Ovary (tissue), 9 donors: ENCODE results near the gene DHRS7B. TPM values are rescaled to one million over a fixed set of nuclear protein-coding genes. Genes with fewer than 3 reads are reported as not detected.

Source experiments
- DNase-seq, 5 donors: peaks; one replicate each; pipeline ENCODE4 v3.0.0-alpha.2; 2019 to 2020
- H3K27ac ChIP-seq, 2 donors: fragments of 200-600 bp; one replicate each; pipeline versions ENCODE4 v1.5.1 to v1.8.0; 2019 to 2022
- H3K27me3 ChIP-seq: fragments of 200-600 bp; one replicate; pipeline ENCODE4 v1.8.0; 2022
- H3K36me3 ChIP-seq: fragments of 200-600 bp; sonication (generic); one replicate; pipeline ENCODE4 v1.5.1; 2019
- H3K4me1 ChIP-seq: one replicate; pipeline ENCODE4 v1.8.1; 2013; ENCODE audit warnings: mild to moderate bottlenecking, moderate library complexity; ENCODE audit not compliant: insufficient read depth
- H3K4me3 ChIP-seq: fragments of 200-600 bp; sonication (generic); one replicate; pipeline ENCODE4 v1.5.1; 2017
- H3K9me3 ChIP-seq, 2 donors: fragments of 200-600 bp in 1 of 2; sonication (generic) in 1 of 2; one replicate each; pipeline versions ENCODE4 v1.5.1 to v1.8.1; 2013 to 2019; ENCODE audit warnings: mild to moderate bottlenecking in 1 of 2, moderate library complexity in 1 of 2
- EP300 ChIP-seq: sonication (generic); formaldehyde crosslinking; IDR thresholded peaks from one replicate; pipeline ENCODE4 v1.6.1; 2017; ENCODE audit warnings: antibody characterized with exemption
- POLR2A ChIP-seq: fragments of 450-650 bp; IDR thresholded peaks from one replicate; pipeline ENCODE4 v1.6.1; 2017; ENCODE audit warnings: antibody characterized with exemption, mild to moderate bottlenecking, moderate library complexity
- WGBS, 3 donors: extraction: QIAGEN DNeasy Blood & Tissue Kit in 1 of 3; methylation state at CpG; one replicate each; pipeline versions ENCODE4 v1.1.5 to v1.1.7; 2013 to 2017; 5-methylcytosine and 5-hydroxymethylcytosine counted together
- intact Hi-C, 4 donors: fragments of 100-400 bp; cut with DNase I; formaldehyde crosslinking; loops; one replicate each; pipeline versions ENCODE4 v1.11.0 to v1.15.1; 2022 to 2023
- polyA plus RNA-seq, 2 donors: library from polyadenylated mRNA; stranded (reverse); fragments of 200-250 nt in 1 of 2; fragments of 350-450 nt in 1 of 2; fragmentation: Illumina TruSeq in 1 of 2; extraction: RNeasy Lipid Tissue Mini Kit (QIAGEN cat#74804) in 1 of 2; gene quantifications; one replicate each; pipeline ENCODE4 v1.2.3, GENCODE V29; 2013 to 2014
- total RNA-seq, 7 donors: library from RNA; depleted of rRNA in 2 of 7; stranded (reverse); fragments of >200 nt in 2 of 7; fragmentation: NEBNext Ultra II Directional in 3 of 7; extraction: Animal tissue kit (Norgen Biotek cat#: 25700) in 3 of 7; gene quantifications; one replicate each; pipeline versions ENCODE4 v1.1.0 to v1.2.4, GENCODE V29; 2016 to 2023
- TF ChIP-seq, protein P1 (sequence below), 3 donors: fragments of 450-650 bp in 2 of 3; fragments of 200-600 bp in 1 of 3; IDR thresholded peaks; one replicate each; pipeline versions ENCODE4 v1.5.1 to v1.8.0; 2016 to 2022; ENCODE audit warnings: antibody characterized with exemption in 3 of 3, mild to moderate bottlenecking in 1 of 3
- donor health status: DM: no; HTN: no; CAD: no; lungs with moderate emphysema.
- donor health status: DM: no; HTN: no; CAD: no.
- donor health status: Bipolar disorder and iron deficiency.
- donor health status: DM: yes; HTN: yes; CAD: no.
- donor health status: DM: no; HTN: no; CAD: no.
- donor health status: DM: yes; HTN: yes; CAD: no.

Gene DHRS7B
- total and polyA plus RNA-seq, 9 donors = 10.7 to 28.3 (median 17.4) TPM

- Histone ChIP-seq H3K36me3 (no peaks in the 10 kb centered on the region), H3K4me3 (no peak overlapping the region), H3K9me3 (no peaks in the 10 kb centered on the region), H3K27me3 (no peaks in the 10 kb centered on the region), H3K27ac (no peak overlapping the region), H3K4me1 (peaks cover 12% of the 10 kb centered on the region)
- DNase-seq = no peak
- WGBS, 3 donors = 77 to 88% (median 81%) methylated on average over 5 of the region's 5 CpGs
- intact Hi-C loops = no loop called here
- TF ChIP-seq EP300 = no peak
- no peak for TF ChIP-seq POLR2A
- TF ChIP-seq, protein P1, sequence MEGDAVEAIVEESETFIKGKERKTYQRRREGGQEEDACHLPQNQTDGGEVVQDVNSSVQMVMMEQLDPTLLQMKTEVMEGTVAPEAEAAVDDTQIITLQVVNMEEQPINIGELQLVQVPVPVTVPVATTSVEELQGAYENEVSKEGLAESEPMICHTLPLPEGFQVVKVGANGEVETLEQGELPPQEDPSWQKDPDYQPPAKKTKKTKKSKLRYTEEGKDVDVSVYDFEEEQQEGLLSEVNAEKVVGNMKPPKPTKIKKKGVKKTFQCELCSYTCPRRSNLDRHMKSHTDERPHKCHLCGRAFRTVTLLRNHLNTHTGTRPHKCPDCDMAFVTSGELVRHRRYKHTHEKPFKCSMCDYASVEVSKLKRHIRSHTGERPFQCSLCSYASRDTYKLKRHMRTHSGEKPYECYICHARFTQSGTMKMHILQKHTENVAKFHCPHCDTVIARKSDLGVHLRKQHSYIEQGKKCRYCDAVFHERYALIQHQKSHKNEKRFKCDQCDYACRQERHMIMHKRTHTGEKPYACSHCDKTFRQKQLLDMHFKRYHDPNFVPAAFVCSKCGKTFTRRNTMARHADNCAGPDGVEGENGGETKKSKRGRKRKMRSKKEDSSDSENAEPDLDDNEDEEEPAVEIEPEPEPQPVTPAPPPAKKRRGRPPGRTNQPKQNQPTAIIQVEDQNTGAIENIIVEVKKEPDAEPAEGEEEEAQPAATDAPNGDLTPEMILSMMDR (IDR thresholded peaks at IDR 0.05) = no peak
Observed at GRCh38 chr17:21164620-21165019, 37.9 kb downstream of the DHRS7B start.

DNA sequence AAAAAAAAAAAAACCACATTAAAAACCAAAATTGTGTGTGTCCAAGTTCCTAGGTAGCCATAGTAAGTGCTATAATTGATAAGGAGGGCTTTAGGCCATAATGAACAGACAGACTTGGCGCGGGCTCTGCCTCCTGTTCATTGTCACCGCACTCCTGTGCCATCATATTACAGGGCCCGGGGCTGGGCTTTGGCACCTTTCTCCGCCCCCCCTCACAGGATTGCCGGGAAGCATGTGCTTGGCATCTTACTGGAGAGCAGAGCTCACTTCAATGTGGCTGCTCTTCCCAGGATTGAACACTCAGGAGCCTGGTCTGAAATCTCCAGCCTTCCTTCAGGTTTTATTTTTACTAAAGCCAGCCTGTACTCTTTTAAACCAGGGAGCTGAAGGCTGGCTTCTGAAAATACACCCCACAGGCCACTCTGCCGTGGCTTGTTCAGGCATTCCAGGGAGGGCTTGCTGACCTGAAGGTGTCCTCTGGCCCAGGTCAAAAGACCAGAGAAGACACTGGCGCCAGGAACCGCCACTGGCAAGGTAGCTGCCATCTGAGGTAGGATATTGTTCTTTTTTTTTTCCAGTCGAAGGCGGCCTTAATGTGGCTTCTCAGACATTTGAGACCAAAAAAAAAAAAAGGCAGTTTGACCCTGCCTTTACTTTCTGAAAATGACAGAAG, 39.3 kb downstream of the DHRS7B start:
- Histone ChIP-seq H3K9me3 (no peaks in the 10 kb centered on the region), H3K4me3 (no peak overlapping the region), H3K27me3 (no peaks in the 10 kb centered on the region), H3K4me1 (peaks cover 10% of the 10 kb centered on the region), H3K27ac (peak overlapping the region; percentile 65 to 74), H3K36me3 (no peaks in the 10 kb centered on the region)
- TF ChIP-seq, protein P1 (IDR thresholded peaks at IDR 0.05) = no peak
- TF ChIP-seq EP300 (no peak), POLR2A (no peak)
- DNase-seq = peak in 2 of 5 donors; percentile 31 to 34
- intact Hi-C loops = no loop called here
- WGBS, 3 donors = 48 to 55% (median 53%) methylated on average over 11 of the region's 11 CpGs

- no peak for DNase-seq
- H3K4me1 ChIP-seq = peaks cover 7% of the 10 kb centered on the region
- no peaks in the 10 kb centered on the region for H3K27me3 ChIP-seq
- no peaks in the 10 kb centered on the region for H3K9me3 ChIP-seq
- peak overlapping the region; percentile 65 to 74 for H3K27ac ChIP-seq
- no peaks in the 10 kb centered on the region for H3K36me3 ChIP-seq
- no peak overlapping the region for H3K4me3 ChIP-seq
- WGBS, 3 donors = 8 to 14% (median 12%) methylated on average over 5 of the region's 5 CpGs
- intact Hi-C loops = no loop called here
- TF ChIP-seq POLR2A (no peak), EP300 (no peak)
- TF ChIP-seq, protein P1 (IDR thresholded peaks at IDR 0.05) = no peak
Observed at GRCh38 chr17:21166595-21167210, 39.9 kb downstream of the DHRS7B start.

- WGBS, 3 donors = 47 to 56% (median 52%) methylated on average over 5 of the region's 5 CpGs
- Histone ChIP-seq H3K27ac (no peak overlapping the region), H3K4me3 (no peak overlapping the region), H3K27me3 (no peaks in the 10 kb centered on the region), H3K36me3 (no peaks in the 10 kb centered on the region), H3K4me1 (peaks cover 7% of the 10 kb centered on the region), H3K9me3 (no peaks in the 10 kb centered on the region)
- no peak for DNase-seq
- intact Hi-C loops = no loop called here
- TF ChIP-seq, protein P1 (IDR thresholded peaks at IDR 0.05) = no peak
- no peak for TF ChIP-seq EP300
- TF ChIP-seq POLR2A = no peak
Observed at GRCh38 chr17:21167303-21167702, 40.5 kb downstream of the DHRS7B start.
